GM18526 (cell line): ENCODE measurements around the gene PHACTR1.

ENCODE experiments used
- POLR2A ChIP-seq: IDR thresholded peaks from 3 replicates; pipeline ENCODE4 v1.6.1; 2011; ENCODE audit not compliant: insufficient read length; ENCODE audit errors: extremely low read depth

Gene PHACTR1

DNA sequence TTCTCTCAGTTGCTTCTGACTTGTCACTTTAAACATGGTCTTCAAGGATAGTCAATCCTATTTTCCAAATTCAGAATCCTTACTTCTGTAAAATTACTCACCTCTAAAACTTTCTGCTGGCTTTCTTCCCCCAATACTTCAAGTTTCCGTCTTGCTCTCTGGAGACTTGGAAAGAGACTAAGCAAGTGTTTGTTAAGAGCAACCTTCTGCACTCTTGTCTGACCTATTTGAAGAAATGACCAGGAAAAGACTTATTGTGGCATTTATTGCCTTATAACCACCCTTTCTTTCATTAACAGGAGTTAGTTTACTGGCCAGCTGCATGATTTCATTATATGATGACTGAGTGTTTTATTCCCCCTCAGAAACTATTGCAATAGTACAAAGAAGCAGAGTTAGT lies 430.8 kb downstream of the PHACTR1 start:
- TF ChIP-seq POLR2A: no peak

DNA sequence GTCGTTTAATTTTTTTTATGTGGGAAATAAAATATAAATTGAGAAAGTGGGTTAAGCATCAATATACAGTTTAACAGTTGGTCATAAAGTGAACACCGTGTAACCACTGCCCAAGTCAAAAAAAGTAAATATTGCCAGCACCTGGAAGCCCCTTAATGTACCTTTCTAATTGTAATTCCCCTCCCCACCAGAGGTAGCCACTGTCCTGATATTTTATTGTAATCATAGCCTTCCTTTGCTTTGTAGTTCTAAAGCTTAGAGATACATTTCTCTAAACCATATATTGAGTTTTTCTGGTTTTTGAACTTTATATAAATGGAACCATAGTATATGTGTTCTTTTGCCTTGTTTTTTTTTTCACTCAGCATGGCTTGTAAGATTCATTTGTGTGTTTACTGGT lies 431.2 kb downstream of the PHACTR1 start:
- no peak for TF ChIP-seq POLR2A

DNA sequence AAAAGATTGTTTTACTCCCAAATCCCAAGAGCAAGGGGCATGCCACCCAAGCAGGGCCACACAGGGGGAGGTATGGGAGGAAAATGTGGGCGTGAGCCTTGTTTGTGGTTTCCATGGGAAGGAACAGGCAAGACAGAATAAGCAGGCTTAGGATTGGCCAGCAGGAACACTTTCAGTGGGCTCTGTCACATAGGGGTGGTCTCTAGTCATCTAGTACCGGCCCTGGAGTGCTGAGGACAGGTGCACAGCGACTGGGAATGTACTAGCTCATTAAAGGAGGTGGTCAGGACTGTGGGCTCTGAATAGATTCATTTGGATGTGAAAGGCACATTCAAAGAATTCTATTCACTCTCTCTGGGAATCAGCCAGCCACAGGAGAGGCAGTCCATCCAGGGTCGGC lies 436.2 kb downstream of the PHACTR1 start:
- TF ChIP-seq POLR2A: no peak

DNA sequence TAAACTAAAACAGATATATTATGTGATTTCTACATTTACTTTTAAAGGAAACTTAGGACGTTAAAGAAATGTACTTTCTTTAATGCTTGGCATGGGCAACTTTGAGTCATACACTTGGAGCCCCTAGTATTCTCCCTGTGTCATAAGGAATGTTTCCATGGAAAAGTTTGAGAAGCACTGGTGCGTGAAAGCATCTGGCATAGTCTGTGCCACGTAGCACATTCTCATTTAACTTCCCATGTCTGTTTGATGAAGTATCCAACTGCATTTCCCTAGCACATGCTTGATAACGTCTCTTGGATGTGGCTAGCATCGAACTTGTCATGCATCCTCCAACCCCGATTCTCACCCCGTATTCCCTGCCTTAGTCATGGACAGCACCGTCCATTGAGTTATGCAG lies 439.8 kb downstream of the PHACTR1 start:
- no peak for TF ChIP-seq POLR2A

DNA sequence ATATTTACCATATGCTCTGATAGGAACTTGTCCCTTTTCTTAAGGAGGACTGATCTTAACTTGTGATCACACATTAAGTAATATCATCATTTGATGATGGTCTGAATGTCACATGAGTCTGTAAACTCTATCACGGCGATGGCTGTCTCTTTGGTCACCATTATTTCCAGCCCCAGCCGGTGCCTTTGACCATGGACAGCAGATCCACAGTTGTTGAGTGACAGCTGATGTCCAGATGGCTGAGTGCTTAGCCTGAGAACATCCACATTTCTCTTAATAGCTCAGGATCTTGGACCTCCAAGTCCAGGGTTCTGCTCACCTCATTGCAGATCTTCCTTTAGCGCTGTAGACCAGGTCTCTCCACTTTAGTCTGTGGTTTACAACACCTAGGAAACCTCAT lies 440.7 kb downstream of the PHACTR1 start:
- TF ChIP-seq POLR2A: no peak

DNA sequence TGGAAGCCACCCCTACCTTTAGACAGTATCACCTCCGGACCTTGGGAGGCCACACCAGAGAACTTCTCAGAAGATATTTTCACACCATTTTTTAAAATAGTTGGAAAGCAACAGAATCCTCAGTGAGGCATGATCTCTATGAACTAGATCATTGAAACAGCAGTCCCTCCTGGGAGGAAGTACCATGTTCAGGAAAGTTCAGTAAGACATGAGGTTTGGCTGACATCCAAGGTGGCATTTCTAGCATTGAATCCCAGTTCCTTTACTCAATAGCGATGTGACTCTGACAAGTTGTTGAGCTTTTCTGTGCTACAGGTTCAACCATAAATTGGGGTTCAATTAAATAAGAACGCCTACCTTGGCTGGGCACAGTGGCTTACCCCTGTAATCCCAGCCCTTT lies 442.7 kb downstream of the PHACTR1 start:
- no peak for TF ChIP-seq POLR2A

DNA sequence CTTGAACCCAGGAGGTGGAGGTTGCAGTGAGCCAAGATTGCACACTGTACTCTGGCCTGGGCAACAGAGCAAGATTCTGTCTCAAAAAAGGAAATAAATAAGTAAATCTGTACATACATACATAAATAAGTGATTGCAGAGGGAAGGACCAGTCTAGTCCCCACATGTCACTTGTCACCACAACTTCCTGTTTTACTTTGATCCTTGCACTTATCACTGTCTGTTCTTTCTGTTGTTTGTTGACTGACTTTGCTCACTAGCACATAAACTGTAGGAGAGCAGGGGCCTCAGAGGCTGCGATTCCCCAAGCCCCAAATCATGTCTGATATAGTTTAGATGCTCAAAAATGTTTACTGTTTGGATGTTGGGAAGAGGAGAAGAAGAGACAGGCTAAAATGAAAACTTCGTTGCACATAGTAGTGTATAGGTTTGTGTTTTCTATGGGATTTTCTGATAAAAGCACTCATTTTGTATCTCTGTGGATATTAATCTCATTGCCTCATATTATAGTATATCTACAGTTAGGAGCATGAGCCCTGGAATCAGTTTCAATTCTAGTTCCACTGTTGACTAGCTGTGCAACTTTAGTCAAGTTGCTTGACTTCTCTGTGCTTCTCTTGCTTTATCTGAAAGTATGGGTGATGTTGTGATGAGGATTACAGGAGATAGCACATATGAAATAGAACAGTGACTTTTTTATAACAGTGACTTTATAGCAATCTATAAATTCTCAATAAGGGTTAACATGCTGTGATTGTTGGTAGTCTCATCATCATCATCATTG lies 446.8 kb downstream of the PHACTR1 start:
- no peak for TF ChIP-seq POLR2A

DNA sequence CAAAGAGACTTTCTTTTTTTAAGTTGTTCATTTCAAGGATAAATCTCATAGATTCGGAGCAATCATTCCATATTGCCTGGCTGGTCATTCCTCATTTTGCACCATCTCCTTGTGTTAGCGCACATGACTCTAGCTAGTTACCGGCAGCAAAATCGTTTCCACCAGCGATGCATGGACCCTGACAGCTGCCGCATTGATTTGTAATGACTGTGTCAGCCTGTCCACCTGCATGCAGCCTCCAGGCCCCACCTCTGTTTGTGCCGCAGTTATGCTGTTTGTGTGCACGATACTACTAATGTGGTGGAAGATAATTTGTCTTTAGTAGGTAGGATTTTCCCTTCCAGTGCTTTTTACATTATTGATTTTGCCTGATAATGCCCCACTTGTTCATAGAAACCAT lies 447.7 kb downstream of the PHACTR1 start:
- no peak for TF ChIP-seq POLR2A

DNA sequence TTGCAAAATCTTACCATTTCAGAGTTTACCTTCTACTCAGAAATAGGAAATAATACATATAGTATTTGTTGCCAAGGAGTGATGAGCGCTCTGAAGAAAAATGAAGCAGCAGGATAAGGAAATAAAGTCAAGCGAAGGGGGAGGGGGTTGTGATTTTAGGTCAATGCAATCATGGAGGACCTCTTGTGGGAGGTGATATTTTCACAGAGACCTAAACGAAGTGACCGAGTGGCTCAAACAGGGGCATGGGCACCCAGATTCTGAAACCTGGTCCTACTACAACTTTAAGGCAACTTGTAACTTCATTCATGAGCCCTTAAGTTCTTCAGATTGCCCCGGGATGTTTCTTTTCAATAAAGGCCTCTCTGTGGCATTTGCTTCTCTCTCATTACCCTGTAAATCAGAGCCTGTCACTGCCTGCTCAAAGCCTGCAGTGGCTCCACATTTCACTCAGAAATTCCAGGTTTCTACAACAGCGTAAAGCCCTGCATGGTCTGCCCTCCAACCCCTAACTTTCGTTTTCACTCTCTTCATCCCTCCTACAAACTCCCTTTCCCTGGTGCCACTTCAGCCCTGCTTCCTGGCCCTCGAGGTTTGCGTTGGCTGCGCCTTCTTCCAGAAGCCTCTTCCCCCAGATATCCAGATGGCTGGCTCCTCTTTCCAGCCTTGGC lies 449.1 kb downstream of the PHACTR1 start:
- TF ChIP-seq POLR2A: no peak

DNA sequence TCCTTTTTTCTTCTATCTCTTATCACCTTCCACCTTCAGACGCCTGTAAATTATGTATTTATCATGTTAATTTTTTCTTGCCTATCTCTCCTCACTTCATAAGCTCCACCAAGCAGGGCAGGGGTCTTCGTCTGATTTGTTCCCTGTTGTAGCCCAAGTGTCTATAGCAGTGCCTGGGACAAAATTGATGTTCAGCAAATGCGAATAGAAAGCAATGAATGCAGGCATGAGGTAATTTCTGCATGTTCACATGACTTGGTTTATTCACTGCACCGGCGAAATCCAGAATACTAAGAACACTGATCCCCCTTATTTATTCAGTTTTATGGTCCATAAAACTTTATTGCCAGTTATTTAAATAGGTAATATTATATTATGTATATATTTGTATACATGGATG lies 449.7 kb downstream of the PHACTR1 start:
- TF ChIP-seq POLR2A: no peak

DNA sequence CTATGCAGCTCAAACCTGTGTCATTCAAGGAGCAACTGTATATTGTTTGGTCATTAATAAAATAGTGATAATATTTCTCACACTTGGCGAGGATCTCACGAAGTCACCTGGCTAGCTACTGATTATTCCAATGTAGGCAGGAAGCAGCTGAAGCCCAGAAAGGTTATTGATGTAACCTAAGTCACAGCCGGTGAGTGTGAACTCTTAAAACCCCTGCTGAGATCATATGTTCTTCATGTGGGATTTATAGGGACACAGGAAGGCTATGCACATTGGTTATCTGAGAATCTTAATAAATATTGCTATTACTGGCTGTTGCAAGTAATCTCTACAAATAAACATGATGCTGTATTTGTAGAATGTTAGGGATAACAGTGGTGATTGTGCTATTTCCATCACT lies 450.3 kb downstream of the PHACTR1 start:
- no peak for TF ChIP-seq POLR2A

DNA sequence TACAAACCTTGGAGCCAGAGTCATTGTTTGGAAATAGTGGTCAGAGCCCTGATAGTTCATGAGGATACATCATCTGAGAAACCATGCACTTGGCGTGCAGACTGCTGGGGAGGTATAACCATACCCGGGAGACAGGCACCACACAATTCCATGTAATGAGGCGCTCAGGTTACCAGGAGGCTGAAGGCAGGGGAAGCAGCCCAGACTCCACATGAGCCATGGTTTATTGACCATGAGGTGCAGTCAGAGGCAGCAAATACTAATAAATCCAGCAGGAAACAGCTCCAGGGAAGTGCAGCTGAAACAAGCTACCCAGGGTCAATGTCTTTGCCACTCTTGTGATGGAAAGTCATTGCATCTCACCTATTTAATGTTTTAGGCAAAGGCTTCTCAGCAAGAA lies 455.7 kb downstream of the PHACTR1 start:
- TF ChIP-seq POLR2A: no peak

DNA sequence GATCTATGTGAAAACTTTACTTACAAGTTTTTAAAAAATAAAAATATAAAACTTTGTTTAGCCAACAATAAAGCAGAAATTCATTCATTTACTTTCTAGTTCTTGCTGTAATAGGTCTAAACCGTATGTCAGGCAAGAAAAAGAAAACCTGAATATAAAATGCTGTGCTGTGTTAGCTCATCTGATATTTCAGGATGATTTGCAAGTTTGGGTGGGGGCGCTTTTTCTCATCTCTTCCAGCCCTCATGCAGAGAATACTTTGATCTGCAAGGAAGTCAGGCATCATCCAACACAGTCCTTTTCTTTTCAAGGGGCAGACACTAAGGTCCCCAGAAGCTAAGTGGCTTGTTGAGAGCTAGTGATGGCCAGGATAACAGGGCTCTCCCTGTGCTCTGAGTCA lies 458.5 kb downstream of the PHACTR1 start:
- no peak for TF ChIP-seq POLR2A

DNA sequence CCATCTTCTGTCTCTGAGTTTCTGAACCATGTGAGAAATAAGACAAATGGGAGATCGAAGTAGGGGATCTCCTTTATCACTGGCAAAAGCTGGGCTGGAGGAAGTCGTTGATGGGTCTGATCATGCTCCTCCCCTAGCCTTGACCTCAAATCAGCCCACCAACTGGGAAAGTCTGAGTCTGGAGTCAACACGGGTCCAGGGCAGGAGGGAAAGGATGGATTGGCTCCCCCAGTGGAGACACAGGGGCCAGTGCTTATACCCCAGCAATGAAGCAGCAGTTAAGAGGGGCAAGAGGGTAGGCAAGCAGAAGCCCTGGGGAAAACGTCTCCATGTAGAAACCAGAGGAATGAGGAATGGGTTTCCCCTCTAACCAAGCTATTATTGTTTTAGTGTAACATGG lies 459.2 kb downstream of the PHACTR1 start:
- TF ChIP-seq POLR2A: no peak

DNA sequence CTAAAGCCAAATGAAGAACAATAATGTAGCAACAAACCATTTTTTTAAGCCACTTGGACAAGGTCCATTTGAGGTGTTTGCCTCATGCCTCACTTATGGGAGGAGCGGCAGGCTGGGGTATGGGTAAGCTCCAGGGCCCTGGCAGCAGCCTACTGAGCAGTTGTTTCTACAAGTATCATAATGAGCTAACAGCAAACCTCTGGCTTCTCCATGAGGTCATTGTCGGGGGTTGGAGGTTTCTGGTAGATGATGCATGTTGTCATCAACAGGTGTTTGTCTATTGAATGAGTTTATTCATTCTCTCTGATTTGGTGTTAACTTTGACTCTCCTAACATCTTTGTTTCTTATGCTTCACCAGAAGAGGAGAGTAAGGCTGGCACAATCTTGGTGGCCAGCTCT lies 461.1 kb downstream of the PHACTR1 start:
- TF ChIP-seq POLR2A: no peak

DNA sequence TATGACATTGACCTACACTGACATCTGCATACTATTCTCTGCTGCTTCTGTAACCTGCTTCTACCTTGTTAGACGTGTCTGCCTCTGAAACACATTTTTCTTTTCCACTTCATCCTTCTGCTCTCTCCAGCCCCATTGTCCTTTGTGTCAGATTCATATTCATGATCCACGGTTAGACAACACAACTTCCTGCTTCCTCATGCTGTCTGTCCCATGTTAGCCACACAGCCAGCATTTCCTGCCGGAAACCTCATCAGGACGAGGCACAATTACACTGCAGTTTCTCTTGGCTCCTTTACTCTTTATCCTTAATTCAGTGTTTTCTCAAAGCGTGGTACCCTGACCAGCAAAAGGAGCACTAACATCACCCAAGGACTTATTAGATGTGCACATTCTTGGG lies 461.5 kb downstream of the PHACTR1 start:
- no peak for TF ChIP-seq POLR2A

DNA sequence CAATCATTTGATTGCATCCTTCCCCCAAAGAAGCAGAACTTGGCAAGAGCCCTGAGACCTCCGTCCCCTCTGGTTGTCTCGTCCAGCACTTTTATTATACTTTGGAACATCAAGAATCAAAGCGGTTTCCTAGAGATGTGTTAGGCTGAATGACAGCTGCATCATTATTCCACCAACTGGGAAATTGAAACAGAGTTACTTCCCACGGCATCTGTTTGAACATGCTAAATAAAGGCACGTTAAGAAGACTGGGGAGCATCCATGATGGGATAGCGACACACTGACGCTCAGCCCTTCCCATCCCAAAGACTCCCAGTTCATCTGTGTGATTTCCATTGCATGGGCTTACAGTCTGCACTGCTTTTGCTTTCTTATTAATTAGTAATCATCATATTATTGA lies 464.0 kb downstream of the PHACTR1 start:
- TF ChIP-seq POLR2A: no peak
